ENCODE data around the gene CTPS2. TPM values are rescaled to one million over a fixed set of nuclear protein-coding genes. Genes with fewer than 3 reads are reported as not detected.

The CTPS2 gene
- total RNA-seq, 4 donors from 2014 or later: 15.9 to 25.0 (median 19.3) TPM

GRCh38 chrX:16748425-16748824 lies 36.0 kb upstream of the CTPS2 start:
- H3K27me3 ChIP-seq: no peaks in the 10 kb centered on the region
- intact Hi-C loops (cut with DNase I): no loop called here
- no peak overlapping the region for H3K4me3 ChIP-seq (replicated peaks in 1 of 3)
- no peaks in the 10 kb centered on the region for H3K4me1 ChIP-seq
- peaks cover 21 to 33% of the 10 kb centered on the region in 2 donors for H3K36me3 ChIP-seq
- TF ChIP-seq POLR2A (IDR thresholded peaks at IDR 0.05): no peak
- no peak for TF ChIP-seq CTCF (IDR thresholded peaks at IDR 0.05)
- H3K27ac ChIP-seq: no peak overlapping the region
- 92 to 96% methylated on average over 4 to 5 of the region's 5 CpGs for WGBS, 2 donors
- H3K9me3 ChIP-seq: no peaks in the 10 kb centered on the region
- no peak for DNase-seq

- TF ChIP-seq CTCF (IDR thresholded peaks at IDR 0.05) (no peak), POLR2A (IDR thresholded peaks at IDR 0.05) (no peak)
- intact Hi-C loops (cut with DNase I): no loop called here
- Histone ChIP-seq H3K27me3 (no peaks in the 10 kb centered on the region), H3K9me3 (no peaks in the 10 kb centered on the region), H3K4me3 (replicated peaks in 1 of 3) (no peak overlapping the region), H3K4me1 (no peaks in the 10 kb centered on the region), H3K36me3 (peaks cover 21 to 52% of the 10 kb centered on the region in 2 donors), H3K27ac (no peak overlapping the region)
- WGBS, 2 donors: 82 to 83% methylated on average over 5 of the region's 5 CpGs
- DNase-seq: no peak
Observed at GRCh38 chrX:16745659-16746058, 33.2 kb upstream of the CTPS2 start.

GRCh38 chrX:16745102-16745501 lies 32.6 kb upstream of the CTPS2 start:
- TF ChIP-seq CTCF (IDR thresholded peaks at IDR 0.05) (no peak), POLR2A (IDR thresholded peaks at IDR 0.05) (no peak)
- Histone ChIP-seq H3K27me3 (no peaks in the 10 kb centered on the region), H3K9me3 (no peaks in the 10 kb centered on the region), H3K27ac (no peak overlapping the region), H3K4me3 (replicated peaks in 1 of 3) (no peak overlapping the region), H3K36me3 (peaks cover 21 to 52% of the 10 kb centered on the region in 2 donors), H3K4me1 (no peaks in the 10 kb centered on the region)
- no peak for DNase-seq
- 87% methylated on average over 2 of the region's 5 CpGs; no CpG with 5 or more reads in 1 of the 2 donors for WGBS, 2 donors
- intact Hi-C loops (cut with DNase I): no loop called here

- Histone ChIP-seq H3K4me1 (no peaks in the 10 kb centered on the region), H3K4me3 (replicated peaks in 1 of 3) (no peak overlapping the region), H3K9me3 (no peaks in the 10 kb centered on the region), H3K27ac (no peak overlapping the region), H3K27me3 (no peaks in the 10 kb centered on the region), H3K36me3 (peaks cover 21 to 55% of the 10 kb centered on the region in 2 donors)
- no peak for DNase-seq
- intact Hi-C loops (cut with DNase I): no loop called here
- WGBS, 2 donors: 97 to 98% methylated on average over 11 to 12 of the region's 12 CpGs
- TF ChIP-seq CTCF (IDR thresholded peaks at IDR 0.05): no peak
- TF ChIP-seq POLR2A (IDR thresholded peaks at IDR 0.05): no peak
Observed at GRCh38 chrX:16743604-16744325, 31.3 kb upstream of the CTPS2 start.

- Histone ChIP-seq H3K9me3 (no peaks in the 10 kb centered on the region), H3K36me3 (peaks cover 28 to 50% of the 10 kb centered on the region in 2 donors), H3K4me1 (no peaks in the 10 kb centered on the region), H3K27me3 (no peaks in the 10 kb centered on the region), H3K27ac (no peak overlapping the region), H3K4me3 (replicated peaks in 1 of 3) (no peak overlapping the region)
- WGBS, 2 donors: 62 to 65% methylated on average over 3 to 6 of the region's 6 CpGs
- DNase-seq: no peak
- no peak for TF ChIP-seq POLR2A (IDR thresholded peaks at IDR 0.05)
- TF ChIP-seq CTCF (IDR thresholded peaks at IDR 0.05): no peak
- intact Hi-C loops (cut with DNase I): no loop called here
Observed at GRCh38 chrX:16739574-16739973, 27.1 kb upstream of the CTPS2 start.

Measured in thyroid gland (tissue), 4 donors.